ENCODE results near the gene MED13L.

The MED13L gene

DNA sequence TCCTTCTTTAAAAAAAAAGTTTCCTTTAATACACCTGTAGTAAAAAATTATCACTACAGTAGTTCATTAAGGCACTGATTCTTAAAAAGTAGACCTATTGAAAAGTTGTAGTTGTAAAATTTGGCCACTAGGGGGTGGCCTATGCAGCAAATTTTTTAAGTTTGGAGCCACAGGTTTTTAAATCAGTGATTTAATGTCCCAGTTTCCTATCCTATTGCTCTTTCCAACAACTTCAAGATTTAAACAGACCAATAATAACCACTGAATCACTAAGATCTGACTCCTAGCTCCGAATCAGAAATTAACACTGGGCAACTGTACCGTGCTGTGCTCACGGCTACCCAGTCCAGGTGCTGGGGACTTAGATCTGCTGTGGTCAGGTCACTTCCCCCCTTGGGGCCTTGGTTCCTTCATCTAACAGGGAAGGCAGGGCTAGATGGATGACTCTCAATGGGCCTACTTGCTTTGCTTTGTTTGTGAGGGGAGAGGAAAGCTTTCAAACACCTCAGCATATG is 279.3 kb downstream of the MED13L start:
- H3K4me1 Mint-ChIP-seq, result peaks cover 26% of the 10 kb centered on the region
- TF ChIP-seq, protein P1, sequence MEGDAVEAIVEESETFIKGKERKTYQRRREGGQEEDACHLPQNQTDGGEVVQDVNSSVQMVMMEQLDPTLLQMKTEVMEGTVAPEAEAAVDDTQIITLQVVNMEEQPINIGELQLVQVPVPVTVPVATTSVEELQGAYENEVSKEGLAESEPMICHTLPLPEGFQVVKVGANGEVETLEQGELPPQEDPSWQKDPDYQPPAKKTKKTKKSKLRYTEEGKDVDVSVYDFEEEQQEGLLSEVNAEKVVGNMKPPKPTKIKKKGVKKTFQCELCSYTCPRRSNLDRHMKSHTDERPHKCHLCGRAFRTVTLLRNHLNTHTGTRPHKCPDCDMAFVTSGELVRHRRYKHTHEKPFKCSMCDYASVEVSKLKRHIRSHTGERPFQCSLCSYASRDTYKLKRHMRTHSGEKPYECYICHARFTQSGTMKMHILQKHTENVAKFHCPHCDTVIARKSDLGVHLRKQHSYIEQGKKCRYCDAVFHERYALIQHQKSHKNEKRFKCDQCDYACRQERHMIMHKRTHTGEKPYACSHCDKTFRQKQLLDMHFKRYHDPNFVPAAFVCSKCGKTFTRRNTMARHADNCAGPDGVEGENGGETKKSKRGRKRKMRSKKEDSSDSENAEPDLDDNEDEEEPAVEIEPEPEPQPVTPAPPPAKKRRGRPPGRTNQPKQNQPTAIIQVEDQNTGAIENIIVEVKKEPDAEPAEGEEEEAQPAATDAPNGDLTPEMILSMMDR (IDR thresholded peaks at IDR 0.05), result peak; percentile 89
- H3K4me3 Mint-ChIP-seq, result no peak overlapping the region
- peaks cover 44% of the 10 kb centered on the region for H3K36me3 Mint-ChIP-seq (ENCODE audit: low read depth)
- peak; percentile 20 for DNase-seq
- peak overlapping the region; percentile 73 for H3K27ac Mint-ChIP-seq
- no peaks in the 10 kb centered on the region for H3K9me3 Mint-ChIP-seq
- H3K27me3 Mint-ChIP-seq (ENCODE audit: low read depth, poor library complexity), result no peaks in the 10 kb centered on the region

DNA sequence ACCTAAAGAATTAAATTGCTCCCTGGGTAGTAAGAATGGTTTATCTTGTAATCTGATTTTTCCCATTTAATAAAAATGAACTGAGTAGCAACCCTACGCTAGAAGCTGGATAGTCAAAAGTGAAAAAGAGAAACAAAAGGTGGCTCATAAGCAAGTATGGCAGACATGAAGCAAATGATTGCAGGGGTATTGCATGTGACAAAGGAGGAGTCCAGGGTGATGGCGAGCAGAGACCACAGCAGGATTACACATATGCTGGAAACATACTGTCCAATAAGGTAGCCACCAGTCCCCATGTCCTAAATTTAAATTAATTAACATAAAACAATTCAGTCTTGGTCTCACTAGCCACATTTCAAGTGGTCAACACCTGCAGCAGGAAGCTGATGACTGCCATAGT is 283.8 kb downstream of the MED13L start:
- peaks cover 44% of the 10 kb centered on the region for H3K36me3 Mint-ChIP-seq (ENCODE audit: low read depth)
- no peak for DNase-seq
- no peak overlapping the region for H3K4me3 Mint-ChIP-seq
- H3K27ac Mint-ChIP-seq, result no peak overlapping the region
- no peaks in the 10 kb centered on the region for H3K27me3 Mint-ChIP-seq (ENCODE audit: low read depth, poor library complexity)
- H3K4me1 Mint-ChIP-seq, result peaks cover 28% of the 10 kb centered on the region
- H3K9me3 Mint-ChIP-seq, result no peaks in the 10 kb centered on the region
- TF ChIP-seq, protein P1 (IDR thresholded peaks at IDR 0.05), result no peak

DNA sequence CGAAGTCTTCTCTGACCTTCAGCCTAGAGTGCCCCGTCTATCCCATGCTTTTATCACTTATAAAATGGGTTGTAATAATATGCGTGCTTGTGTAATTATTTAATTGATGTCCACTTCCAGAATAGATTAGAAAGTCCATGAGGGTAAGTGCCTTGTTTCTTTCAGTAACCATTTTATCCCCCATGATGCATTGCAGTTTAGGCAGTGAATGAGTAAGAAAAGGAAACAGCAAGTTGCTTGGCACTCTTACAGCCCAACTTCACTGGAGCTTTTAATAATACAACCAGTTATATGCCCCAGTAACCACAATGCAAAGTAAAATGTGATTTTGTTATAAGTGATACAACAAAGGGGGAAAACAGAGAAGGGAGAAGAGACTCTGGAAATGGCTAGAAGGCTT is 287.3 kb downstream of the MED13L start:
- peaks cover 43% of the 10 kb centered on the region for H3K4me1 Mint-ChIP-seq
- TF ChIP-seq, protein P1 (IDR thresholded peaks at IDR 0.05), result no peak
- DNase-seq, result no peak
- no peaks in the 10 kb centered on the region for H3K9me3 Mint-ChIP-seq
- H3K4me3 Mint-ChIP-seq, result no peak overlapping the region
- H3K27me3 Mint-ChIP-seq (ENCODE audit: low read depth, poor library complexity), result no peaks in the 10 kb centered on the region
- no peak overlapping the region for H3K27ac Mint-ChIP-seq
- peaks cover 50% of the 10 kb centered on the region for H3K36me3 Mint-ChIP-seq (ENCODE audit: low read depth)

DNA sequence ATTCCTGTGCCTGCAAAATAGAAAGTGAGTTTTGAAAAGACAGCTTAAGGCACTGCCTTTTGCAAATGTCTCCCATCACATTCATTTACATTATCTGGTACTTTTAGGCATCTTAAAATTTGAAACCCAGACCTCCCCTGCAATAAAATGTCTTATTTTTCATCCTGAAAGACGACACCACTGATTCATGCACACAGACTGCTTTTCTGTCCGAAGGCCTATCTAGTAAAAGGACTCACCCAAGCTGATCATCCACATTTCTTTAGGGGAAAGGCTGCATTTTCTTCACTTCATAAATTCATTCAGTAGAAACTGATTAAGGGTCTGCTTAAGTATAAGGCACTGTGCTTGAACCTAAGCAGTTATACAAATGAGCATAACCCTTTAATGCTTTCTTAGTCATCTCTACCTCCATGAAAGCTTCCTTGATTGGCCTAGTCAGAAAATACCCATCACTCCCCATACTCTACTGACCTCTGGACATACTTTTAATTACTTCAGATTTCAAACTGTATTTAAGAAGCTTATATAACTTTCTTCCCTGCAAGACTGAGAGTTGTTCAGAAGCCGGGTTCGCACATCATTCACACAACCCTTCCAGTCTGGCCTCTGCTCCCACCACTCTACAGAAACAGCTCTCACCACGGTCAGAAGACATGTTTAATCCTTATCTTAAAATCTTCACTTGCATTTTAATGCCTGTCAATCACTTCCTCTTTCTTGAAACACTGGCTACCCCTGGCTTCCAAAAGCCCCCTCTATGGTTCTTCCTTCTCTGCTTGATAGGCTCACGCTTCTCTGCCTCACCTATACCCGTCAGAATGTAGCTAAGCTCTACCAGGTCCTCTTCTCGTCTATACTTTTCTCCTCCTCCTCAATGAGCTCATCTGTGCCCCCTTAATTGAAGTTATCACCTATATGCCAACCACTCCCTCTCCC is 288.6 kb downstream of the MED13L start:
- peak overlapping the region; percentile 66 for H3K27ac Mint-ChIP-seq
- TF ChIP-seq, protein P1 (IDR thresholded peaks at IDR 0.05), result no peak
- no peaks in the 10 kb centered on the region for H3K9me3 Mint-ChIP-seq
- H3K4me3 Mint-ChIP-seq, result no peak overlapping the region
- peaks cover 43% of the 10 kb centered on the region for H3K4me1 Mint-ChIP-seq
- no peaks in the 10 kb centered on the region for H3K27me3 Mint-ChIP-seq (ENCODE audit: low read depth, poor library complexity)
- no peak for DNase-seq
- H3K36me3 Mint-ChIP-seq (ENCODE audit: low read depth), result peaks cover 47% of the 10 kb centered on the region

DNA sequence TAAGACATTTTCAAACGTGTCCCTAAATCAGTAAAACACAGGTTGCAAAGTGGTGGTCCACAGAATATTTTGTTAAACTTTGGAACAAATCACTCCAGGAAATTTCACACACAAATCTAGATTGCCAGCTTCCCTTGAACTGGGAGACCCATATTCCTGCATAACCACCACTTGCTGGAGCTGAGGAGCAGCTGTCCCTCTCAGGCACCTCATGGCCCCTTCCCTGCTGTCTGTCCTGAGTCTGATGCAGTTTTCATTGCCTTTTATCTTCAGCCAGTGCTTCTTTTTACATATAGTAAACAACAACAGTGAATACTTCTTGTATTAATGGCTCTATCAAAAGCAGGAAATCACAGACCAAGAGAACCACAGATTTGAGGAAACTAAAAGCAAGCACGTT is 289.3 kb downstream of the MED13L start:
- Mint-ChIP-seq H3K9me3 (no peaks in the 10 kb centered on the region), H3K4me1 (peaks cover 43% of the 10 kb centered on the region), H3K27ac (peak overlapping the region; percentile 27), H3K36me3 (ENCODE audit: low read depth) (peaks cover 47% of the 10 kb centered on the region), H3K4me3 (no peak overlapping the region), H3K27me3 (ENCODE audit: low read depth, poor library complexity) (no peaks in the 10 kb centered on the region)
- TF ChIP-seq, protein P1 (IDR thresholded peaks at IDR 0.05), result no peak
- DNase-seq, result no peak

Data from nephron progenitor cell (in vitro differentiated cells).